Mucosa of descending colon (tissue), 3 donors: Measurements from ENCODE around the gene ADAMTS9. TPM values are rescaled to one million over a fixed set of nuclear protein-coding genes. Genes with fewer than 3 reads are reported as not detected.

Experiments used
- ATAC-seq: fragments of 200-7000 bp; cut with Tn5 transposase; one replicate; pipeline ENCODE4 v1.9.1; 2020; ENCODE audit warnings: mild to moderate bottlenecking, moderate library complexity
- DNase-seq, 3 donors: peaks; one replicate each; pipeline ENCODE4 v3.0.0-alpha.2; 2020
- H3K36me3 ChIP-seq: fragments of 200-600 bp; one replicate; pipeline ENCODE4 v1.8.0; 2021; ENCODE audit warnings: low read depth, mild to moderate bottlenecking
- H3K4me1 ChIP-seq: fragments of 200-600 bp; one replicate; pipeline ENCODE4 v1.8.0; 2021; ENCODE audit warnings: low read depth, mild to moderate bottlenecking
- H3K4me3 ChIP-seq: fragments of 200-600 bp; one replicate; pipeline ENCODE4 v1.8.0; 2021; ENCODE audit warnings: mild to moderate bottlenecking
- H3K9me3 ChIP-seq: fragments of 200-600 bp; one replicate; pipeline ENCODE4 v1.8.0; 2021; ENCODE audit warnings: mild to moderate bottlenecking
- intact Hi-C, 2 donors: fragments of 100-400 bp; cut with DNase I in 1 of 2; cut with micrococcal nuclease in 1 of 2; formaldehyde crosslinking; loops; one replicate each; pipeline versions ENCODE4 v1.11.0 to v1.11.1; 2022; cut with DNase I, micrococcal nuclease
- total RNA-seq, 3 donors: library from RNA; stranded (reverse); fragmentation: NEBNext Ultra II Directional in 2 of 3; extraction: Animal tissue kit (Norgen Biotek cat#: 25700) in 2 of 3; gene quantifications; one replicate each; pipeline versions ENCODE4 v1.2.1 to v1.2.4, GENCODE V29; 2021 to 2023
- TF ChIP-seq, protein P1 (sequence below): fragments of 200-600 bp; IDR thresholded peaks from one replicate; pipeline ENCODE4 v1.8.0; 2022; ENCODE audit warnings: antibody characterized with exemption, mild to moderate bottlenecking
- donor health status: DM: no; HTN: no; CAD: no; lungs with moderate emphysema.
- donor health status: DM: no; HTN: no; CAD: no.
- donor health status: DM: no; HTN: yes; CAD: no.

The ADAMTS9 gene
- total RNA-seq, 3 donors from 2014 or later = 7.4 to 20.5 (median 20.1) TPM

DNA sequence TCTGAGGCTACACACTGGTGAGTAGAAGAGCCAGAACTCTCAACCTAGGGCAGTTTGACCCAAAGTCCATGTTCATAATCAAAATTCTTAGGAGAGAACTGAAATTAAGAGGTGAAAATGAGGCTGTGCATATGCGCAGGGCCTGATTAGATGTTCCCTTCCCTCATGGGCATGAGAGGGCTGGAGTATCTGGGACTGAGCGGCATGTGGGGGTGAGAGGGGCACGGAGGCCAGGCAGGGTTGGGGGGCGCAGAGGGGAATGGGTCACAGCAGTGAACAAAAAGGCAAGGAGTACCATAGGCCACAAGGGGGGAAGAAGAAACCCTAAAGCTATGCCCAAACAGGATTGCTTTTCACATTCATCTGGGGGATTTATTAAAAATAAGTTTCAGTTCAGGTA, 31.3 kb downstream of the ADAMTS9 start:
- intact Hi-C loops = no loop called here
- no peaks in the 10 kb centered on the region for H3K4me1 ChIP-seq
- H3K4me3 ChIP-seq = no peak overlapping the region
- H3K36me3 ChIP-seq = no peaks in the 10 kb centered on the region
- ATAC-seq (no peak), DNase-seq (no peak)
- TF ChIP-seq, protein P1, sequence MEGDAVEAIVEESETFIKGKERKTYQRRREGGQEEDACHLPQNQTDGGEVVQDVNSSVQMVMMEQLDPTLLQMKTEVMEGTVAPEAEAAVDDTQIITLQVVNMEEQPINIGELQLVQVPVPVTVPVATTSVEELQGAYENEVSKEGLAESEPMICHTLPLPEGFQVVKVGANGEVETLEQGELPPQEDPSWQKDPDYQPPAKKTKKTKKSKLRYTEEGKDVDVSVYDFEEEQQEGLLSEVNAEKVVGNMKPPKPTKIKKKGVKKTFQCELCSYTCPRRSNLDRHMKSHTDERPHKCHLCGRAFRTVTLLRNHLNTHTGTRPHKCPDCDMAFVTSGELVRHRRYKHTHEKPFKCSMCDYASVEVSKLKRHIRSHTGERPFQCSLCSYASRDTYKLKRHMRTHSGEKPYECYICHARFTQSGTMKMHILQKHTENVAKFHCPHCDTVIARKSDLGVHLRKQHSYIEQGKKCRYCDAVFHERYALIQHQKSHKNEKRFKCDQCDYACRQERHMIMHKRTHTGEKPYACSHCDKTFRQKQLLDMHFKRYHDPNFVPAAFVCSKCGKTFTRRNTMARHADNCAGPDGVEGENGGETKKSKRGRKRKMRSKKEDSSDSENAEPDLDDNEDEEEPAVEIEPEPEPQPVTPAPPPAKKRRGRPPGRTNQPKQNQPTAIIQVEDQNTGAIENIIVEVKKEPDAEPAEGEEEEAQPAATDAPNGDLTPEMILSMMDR = no peak
- H3K9me3 ChIP-seq = no peaks in the 10 kb centered on the region

DNA sequence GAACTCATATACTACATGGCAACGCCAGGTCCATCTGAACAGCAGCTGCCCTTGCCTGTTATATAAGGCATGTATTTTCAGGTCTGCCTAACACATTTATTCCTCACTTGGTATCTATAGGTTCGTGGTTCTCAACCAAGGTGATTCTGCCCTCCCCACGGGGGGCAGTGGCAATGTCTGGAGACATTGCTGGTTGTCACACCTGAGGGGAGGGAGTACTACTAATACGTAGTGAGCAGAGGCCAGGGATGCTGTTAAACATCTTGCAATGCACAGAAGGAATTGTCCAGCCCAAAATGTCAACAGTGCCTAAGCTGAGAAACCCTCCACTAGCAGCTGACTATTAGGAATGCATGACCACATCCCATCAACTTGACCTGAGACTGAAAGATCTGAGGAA, 32.6 kb downstream of the ADAMTS9 start:
- TF ChIP-seq, protein P1 = no peak
- Histone ChIP-seq H3K4me1 (peaks cover under 1% of the 10 kb centered on the region), H3K4me3 (no peak overlapping the region), H3K36me3 (no peaks in the 10 kb centered on the region), H3K9me3 (no peaks in the 10 kb centered on the region)
- intact Hi-C loops = no loop called here
- DNase-seq (no peak), ATAC-seq (no peak)

DNA sequence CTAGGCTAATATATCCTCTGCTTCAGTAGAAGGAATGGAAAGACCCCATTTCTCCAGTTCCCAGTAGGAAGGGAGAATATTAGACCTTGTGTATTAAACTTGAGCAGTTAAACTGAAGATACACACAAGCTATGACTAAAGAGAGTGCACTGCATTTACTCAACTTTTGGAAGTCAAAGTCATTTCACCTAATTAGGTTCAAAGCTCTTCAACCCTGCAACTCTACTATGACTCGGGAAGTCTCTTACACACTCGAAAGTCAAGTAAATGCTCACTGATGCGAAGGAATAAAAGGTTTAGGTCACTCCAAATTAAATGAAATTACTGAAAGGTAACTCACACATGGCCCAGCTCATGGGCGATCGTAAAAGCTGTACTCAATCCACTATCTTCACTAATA, 33.8 kb downstream of the ADAMTS9 start:
- TF ChIP-seq, protein P1 = no peak
- DNase-seq (no peak), ATAC-seq (no peak)
- intact Hi-C loops = no loop called here
- Histone ChIP-seq H3K9me3 (no peaks in the 10 kb centered on the region), H3K36me3 (no peaks in the 10 kb centered on the region), H3K4me3 (no peak overlapping the region), H3K4me1 (peaks cover 7% of the 10 kb centered on the region)

DNA sequence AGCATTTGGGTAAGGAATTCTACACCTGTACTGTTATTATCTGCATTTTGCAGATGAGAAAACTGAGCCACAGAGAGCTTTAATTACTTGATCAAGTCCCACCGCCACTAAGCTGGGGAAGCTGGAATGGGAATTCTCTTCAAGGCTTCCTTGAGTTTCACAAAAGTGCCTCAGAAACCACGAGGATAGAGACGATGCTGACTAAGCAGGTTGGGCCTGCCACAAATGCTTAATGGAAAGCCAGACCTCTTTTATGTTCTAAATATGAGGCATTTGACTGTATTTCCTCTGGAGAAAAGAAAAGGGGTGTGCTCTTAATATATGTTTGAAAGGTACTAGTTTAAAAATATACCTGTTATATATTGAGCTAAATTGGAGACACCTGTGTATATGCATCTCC, 34.7 kb downstream of the ADAMTS9 start:
- Histone ChIP-seq H3K4me3 (no peak overlapping the region), H3K9me3 (no peaks in the 10 kb centered on the region), H3K36me3 (no peaks in the 10 kb centered on the region), H3K4me1 (peaks cover 7% of the 10 kb centered on the region)
- intact Hi-C loops = no loop called here
- ATAC-seq = no peak
- no peak for DNase-seq
- TF ChIP-seq, protein P1 = no peak

DNA sequence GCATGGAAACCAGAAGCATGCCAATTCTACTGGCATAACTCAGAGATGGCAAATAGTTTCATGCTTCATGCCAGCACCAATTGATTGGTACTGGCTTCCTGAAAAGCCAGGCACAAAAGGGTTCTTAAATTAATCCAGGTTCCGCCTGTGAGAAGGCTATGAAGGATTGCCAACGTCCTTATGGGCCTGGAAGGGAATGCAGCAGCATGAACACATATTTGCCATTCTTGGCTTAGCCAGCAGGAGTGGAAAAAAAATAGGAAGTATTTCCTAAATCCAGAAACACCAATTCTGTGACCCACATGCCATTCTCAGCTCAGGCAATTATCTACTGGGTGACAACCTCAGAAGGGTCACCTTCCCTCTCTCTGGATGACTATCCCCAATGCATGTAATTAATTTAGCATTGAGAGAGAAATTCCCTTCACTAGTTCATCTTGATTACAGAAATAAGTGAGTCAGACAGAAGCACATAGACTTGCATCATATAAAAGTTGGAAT, 36.0 kb downstream of the ADAMTS9 start:
- intact Hi-C loops = no loop called here
- TF ChIP-seq, protein P1 = no peak
- Histone ChIP-seq H3K9me3 (no peaks in the 10 kb centered on the region), H3K4me3 (no peak overlapping the region), H3K4me1 (peaks cover 7% of the 10 kb centered on the region), H3K36me3 (no peaks in the 10 kb centered on the region)
- DNase-seq (no peak), ATAC-seq (no peak)

DNA sequence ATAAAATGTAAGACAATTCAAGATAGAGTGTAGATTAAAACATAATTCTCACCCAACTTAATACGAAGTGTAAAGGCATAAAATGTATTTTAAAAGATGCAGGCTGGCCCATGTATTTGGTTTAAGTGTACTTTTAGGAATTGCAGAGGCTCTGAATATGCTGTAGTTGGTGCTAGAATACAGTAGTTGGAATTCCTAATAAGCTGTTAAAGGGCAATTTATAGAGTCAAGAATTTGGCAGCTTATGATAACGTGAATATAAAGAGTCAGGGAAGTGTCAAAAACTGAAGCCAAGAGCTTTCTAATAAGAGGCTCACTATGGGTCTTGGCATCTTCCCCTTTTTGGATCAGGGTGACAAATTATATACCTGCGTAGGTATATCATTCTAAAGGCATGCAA, 36.5 kb downstream of the ADAMTS9 start:
- no peak for DNase-seq
- Histone ChIP-seq H3K4me3 (no peak overlapping the region), H3K4me1 (peaks cover 7% of the 10 kb centered on the region), H3K36me3 (no peaks in the 10 kb centered on the region), H3K9me3 (no peaks in the 10 kb centered on the region)
- intact Hi-C loops = no loop called here
- no peak for ATAC-seq
- TF ChIP-seq, protein P1 = no peak
